Kidney (tissue), 14 donors: ENCODE results near the gene SMYD3. TPM values are rescaled to one million over a fixed set of nuclear protein-coding genes. Genes with fewer than 3 reads are reported as not detected.

Experiments used
- DNase-seq, 5 donors: peaks; one replicate each; pipeline ENCODE4 v3.0.0-alpha.2; 2013 to 2020
- FAIRE-seq: peaks from 2 replicates; lab custom pipeline; 2012; peaks lifted over from hg19 to GRCh38; lab: Jason Lieb, UNC
- H3K27ac ChIP-seq, 2 donors: one replicate each; pipeline ENCODE4 v1.7.0; 2013; ENCODE audit warnings: low read depth in 2 of 2, low read length in 2 of 2, inconsistent platforms in 1 of 2
- H3K27me3 ChIP-seq: one replicate; pipeline ENCODE4 v1.7.1; 2013; ENCODE audit warnings: low read length, inconsistent platforms; ENCODE audit not compliant: control insufficient read depth, insufficient read depth
- H3K36me3 ChIP-seq, 3 donors: one replicate each; pipeline versions ENCODE4 v1.7.0 to v1.7.1; 2013; ENCODE audit warnings: low read length in 3 of 3, control low read depth in 1 of 3, inconsistent platforms in 1 of 3; ENCODE audit not compliant: insufficient read depth in 3 of 3, control insufficient read depth in 2 of 3
- H3K4me1 ChIP-seq, 3 donors: one replicate each; pipeline versions ENCODE4 v1.7.0 to v1.7.1; 2013; ENCODE audit warnings: low read length in 3 of 3, inconsistent platforms in 1 of 3, low read depth in 1 of 3; ENCODE audit not compliant: control insufficient read depth in 2 of 3, insufficient read depth in 2 of 3
- H3K4me3 ChIP-seq, 3 donors: one replicate each; pipeline versions ENCODE4 v1.7.0 to v1.8.1; 2013; ENCODE audit warnings: low read length in 3 of 3, control low read depth in 1 of 3, inconsistent platforms in 1 of 3
- H3K9ac ChIP-seq, 3 donors: one replicate each; pipeline versions ENCODE4 v1.7.0 to v1.7.1; 2013; ENCODE audit warnings: low read length in 3 of 3, control low read depth in 1 of 3, inconsistent platforms in 1 of 3
- H3K9me3 ChIP-seq, 3 donors: one replicate each; pipeline versions ENCODE4 v1.7.0 to v1.7.1; 2013; ENCODE audit warnings: low read length in 3 of 3, control low read depth in 1 of 3, inconsistent platforms in 1 of 3; ENCODE audit not compliant: control insufficient read depth in 2 of 3, insufficient read depth in 1 of 3
- intact Hi-C: fragments of 100-400 bp; cut with DNase I; formaldehyde crosslinking; loops from one replicate; pipeline ENCODE4 v1.11.1; 2022
- polyA plus RNA-seq: library from polyadenylated mRNA; stranded (reverse); fragments of 350-450 nt; fragmentation: Illumina TruSeq; extraction: RNeasy Lipid Tissue Mini Kit (QIAGEN cat#74804); gene quantifications from one replicate; pipeline ENCODE4 v1.2.3, GENCODE V29; 2014; ENCODE audit warnings: low read depth, low replicate concordance; ENCODE audit not compliant: insufficient read depth
- total RNA-seq: library from RNA; stranded (reverse); fragmentation: NEBNext Ultra II Directional; extraction: Animal tissue kit (Norgen Biotek cat#: 25700); gene quantifications from one replicate; pipeline ENCODE4 v1.2.1, GENCODE V29; 2021
- TF ChIP-seq, protein P1 (sequence below): IDR thresholded peaks from 3 replicates; pipeline ENCODE4 v1.5.1; 2012; ENCODE audit warnings: mild to moderate bottlenecking, moderate library complexity, borderline replicate concordance; ENCODE audit not compliant: insufficient read depth; ENCODE audit errors: extremely low read depth
- donor health status: control.
- donor health status: control.
- donor health status: control.
- donor health status: control.
- donor health status: control.
- donor health status: DM: yes; HTN: yes; CAD: no.
- donor health status: Normal renal cell carcinoma (clear cell type).

The SMYD3 gene
- total and polyA plus RNA-seq, 2 donors from 2014 or later = 23.3 to 23.9 TPM

DNA sequence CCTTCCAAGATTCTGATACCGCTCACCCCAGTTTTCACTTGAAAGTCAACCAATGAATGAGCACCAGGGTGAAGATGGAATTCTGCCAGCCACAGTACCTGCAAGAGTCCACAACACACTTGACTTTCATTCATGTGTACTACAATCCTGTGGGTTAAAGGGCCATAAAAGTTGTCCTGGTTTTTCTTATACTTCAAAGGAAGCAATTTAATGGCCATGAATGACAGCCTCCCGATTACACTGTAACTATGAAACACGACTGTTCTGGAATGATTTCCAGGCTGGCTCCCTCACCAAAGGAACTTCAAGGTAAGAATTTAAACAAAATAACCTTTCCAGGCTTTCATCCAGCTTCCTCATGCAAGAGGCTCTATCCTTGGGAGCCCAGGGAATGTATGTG is 502.8 kb downstream of the SMYD3 start:
- no peak for FAIRE-seq
- Histone ChIP-seq H3K36me3 (no peaks in the 10 kb centered on the region), H3K9me3 (no peaks in the 10 kb centered on the region), H3K9ac (no peak overlapping the region), H3K27ac (no peak overlapping the region), H3K27me3 (no peaks in the 10 kb centered on the region), H3K4me1 (no peaks in the 10 kb centered on the region), H3K4me3 (no peak overlapping the region)
- TF ChIP-seq, protein P1, sequence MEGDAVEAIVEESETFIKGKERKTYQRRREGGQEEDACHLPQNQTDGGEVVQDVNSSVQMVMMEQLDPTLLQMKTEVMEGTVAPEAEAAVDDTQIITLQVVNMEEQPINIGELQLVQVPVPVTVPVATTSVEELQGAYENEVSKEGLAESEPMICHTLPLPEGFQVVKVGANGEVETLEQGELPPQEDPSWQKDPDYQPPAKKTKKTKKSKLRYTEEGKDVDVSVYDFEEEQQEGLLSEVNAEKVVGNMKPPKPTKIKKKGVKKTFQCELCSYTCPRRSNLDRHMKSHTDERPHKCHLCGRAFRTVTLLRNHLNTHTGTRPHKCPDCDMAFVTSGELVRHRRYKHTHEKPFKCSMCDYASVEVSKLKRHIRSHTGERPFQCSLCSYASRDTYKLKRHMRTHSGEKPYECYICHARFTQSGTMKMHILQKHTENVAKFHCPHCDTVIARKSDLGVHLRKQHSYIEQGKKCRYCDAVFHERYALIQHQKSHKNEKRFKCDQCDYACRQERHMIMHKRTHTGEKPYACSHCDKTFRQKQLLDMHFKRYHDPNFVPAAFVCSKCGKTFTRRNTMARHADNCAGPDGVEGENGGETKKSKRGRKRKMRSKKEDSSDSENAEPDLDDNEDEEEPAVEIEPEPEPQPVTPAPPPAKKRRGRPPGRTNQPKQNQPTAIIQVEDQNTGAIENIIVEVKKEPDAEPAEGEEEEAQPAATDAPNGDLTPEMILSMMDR = no peak
- intact Hi-C loops = loop anchor here (2.0 kb wide), 1 partner anchor 850 kb away; the partner anchor contains the start of gene KIF26B
- peak in 3 of 5 donors; percentile 36 to 87 (median 82) for DNase-seq

DNA sequence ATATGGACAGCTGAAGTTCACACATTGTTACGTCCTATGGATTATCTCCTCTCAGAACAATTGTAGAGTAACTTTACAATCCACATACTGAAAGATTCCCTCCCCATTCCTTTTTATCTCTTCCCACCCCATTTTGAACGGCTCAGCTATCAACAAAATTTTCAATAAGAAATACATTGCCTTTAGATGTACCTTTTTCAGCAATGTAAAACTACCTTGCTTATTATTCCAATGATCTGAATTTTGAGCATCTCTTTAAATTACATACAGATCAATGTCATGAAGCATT is 503.7 kb downstream of the SMYD3 start:
- intact Hi-C loops = no loop called here
- TF ChIP-seq, protein P1 = no peak
- no peak for DNase-seq
- H3K36me3 ChIP-seq = no peaks in the 10 kb centered on the region
- no peak for FAIRE-seq
- H3K4me3 ChIP-seq = no peak overlapping the region
- no peaks in the 10 kb centered on the region for H3K9me3 ChIP-seq
- H3K9ac ChIP-seq = no peak overlapping the region
- no peaks in the 10 kb centered on the region for H3K27me3 ChIP-seq
- H3K4me1 ChIP-seq = no peaks in the 10 kb centered on the region
- H3K27ac ChIP-seq = no peak overlapping the region

DNA sequence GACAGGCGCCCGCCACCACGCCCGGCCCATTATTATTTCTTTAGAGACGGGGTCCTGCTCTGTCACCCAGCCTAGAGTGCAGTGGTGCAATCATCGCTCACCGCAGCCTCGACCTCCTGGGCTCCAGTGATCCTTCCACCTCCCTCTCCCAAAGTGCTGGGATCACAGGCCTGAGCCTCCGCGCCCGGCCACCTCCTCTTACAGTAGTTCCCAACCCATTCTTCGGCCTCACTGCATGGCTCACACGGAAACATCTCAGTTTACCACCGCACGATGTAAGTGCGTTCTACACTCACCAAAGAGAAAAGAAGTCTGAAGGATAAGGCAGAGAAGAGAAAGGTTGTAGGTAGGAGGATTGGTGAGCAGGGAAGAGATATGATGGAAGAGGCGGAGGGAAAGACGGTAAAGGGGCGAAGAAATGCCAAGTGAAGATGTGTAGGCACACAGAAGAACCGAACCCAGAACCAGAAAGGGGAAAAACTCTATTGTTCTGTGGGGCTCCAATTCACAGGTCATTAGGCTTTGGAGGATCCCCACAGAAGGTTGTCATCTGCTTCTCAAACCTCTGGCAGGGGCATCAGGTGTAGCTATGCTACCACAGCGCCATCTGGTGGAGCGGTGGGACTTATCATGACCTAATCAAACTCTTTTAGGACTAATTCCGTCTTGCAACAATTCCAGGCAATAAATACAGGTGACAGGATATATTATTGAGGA is 504.2 kb downstream of the SMYD3 start:
- peak; percentile 91 to 94 (median 92) for DNase-seq
- no peaks in the 10 kb centered on the region for H3K36me3 ChIP-seq
- no peaks in the 10 kb centered on the region for H3K9me3 ChIP-seq
- H3K27me3 ChIP-seq = no peaks in the 10 kb centered on the region
- no peak overlapping the region for H3K9ac ChIP-seq
- peak; percentile 44 for FAIRE-seq
- H3K27ac ChIP-seq = no peak overlapping the region
- no peaks in the 10 kb centered on the region for H3K4me1 ChIP-seq
- intact Hi-C loops = no loop called here
- TF ChIP-seq, protein P1 = peak; percentile 84
- H3K4me3 ChIP-seq = no peak overlapping the region
